ENCODE data around the gene UPK1B.

GRCh38 chr3:119147494-119147893 is 25.9 kb upstream of the UPK1B start:
- TF ChIP-seq POLR2A (IDR thresholded peaks at IDR 0.05) (no peak), CTCF (IDR thresholded peaks at IDR 0.05) (no peak)
